Keratinocyte (primary cell): ENCODE data around the gene TRIM75. TPM values are rescaled to one million over a fixed set of nuclear protein-coding genes. Genes with fewer than 3 reads are reported as not detected.

Source experiments
- DNase-seq: peaks from one replicate; pipeline ENCODE4 v3.0.0-alpha.2; 2011; ENCODE audit warnings: low read depth, missing footprints, low spot score
- FAIRE-seq: peaks from 2 replicates; lab custom pipeline; 2011; peaks lifted over from hg19 to GRCh38; lab: Jason Lieb, UNC
- H2AFZ ChIP-seq: 2 replicates; pipeline ENCODE4 v1.6.0; 2012; ENCODE audit warnings: low read length, control low read depth, inconsistent platforms; ENCODE audit not compliant: control insufficient read depth
- H3K27ac ChIP-seq: 2 replicates; pipeline ENCODE4 v1.5.1; 2011; ENCODE audit warnings: low read length; ENCODE audit not compliant: control insufficient read depth, insufficient read depth
- H3K27me3 ChIP-seq: 3 replicates; pipeline ENCODE4 v1.6.0; 2011; ENCODE audit warnings: low read length; ENCODE audit not compliant: control insufficient read depth, insufficient read depth; ENCODE audit errors: extremely low read depth
- H3K36me3 ChIP-seq, 2 experiments: 2 replicates in 1 of 2; 3 replicates in 1 of 2; pipeline ENCODE4 v1.5.1; 2011; ENCODE audit warnings: low read length in 2 of 2, mild to moderate bottlenecking in 1 of 2; ENCODE audit not compliant: control insufficient read depth in 2 of 2, insufficient read depth in 2 of 2; ENCODE audit errors: extremely low read depth in 1 of 2
- H3K4me1 ChIP-seq: 3 replicates; pipeline ENCODE4 v1.5.1; 2011; ENCODE audit warnings: low read length; ENCODE audit not compliant: control insufficient read depth, insufficient read depth; ENCODE audit errors: extremely low read depth
- H3K4me2 ChIP-seq: 3 replicates; pipeline ENCODE4 v1.6.0; 2011; ENCODE audit warnings: low read depth, low read length; ENCODE audit not compliant: control insufficient read depth, insufficient read depth; ENCODE audit errors: extremely low read depth
- H3K4me3 ChIP-seq, 3 experiments: fragments of 200-600 bp in 1 of 3; sonication (generic) in 1 of 3; 2 replicates in 2 of 3; 3 replicates in 1 of 3; pipeline ENCODE4 v1.5.1; 2011 to 2016; ENCODE audit warnings: low read length in 3 of 3, mild to moderate bottlenecking in 3 of 3, control low read depth in 2 of 3, inconsistent platforms in 1 of 3, low read depth in 1 of 3, mixed read lengths in 1 of 3, mixed run types in 1 of 3, moderate library complexity in 1 of 3; ENCODE audit not compliant: control insufficient read depth in 2 of 3, insufficient read depth in 2 of 3; ENCODE audit errors: extremely low read depth in 1 of 3
- H3K79me2 ChIP-seq: 2 replicates; pipeline ENCODE4 v1.6.0; 2012; ENCODE audit warnings: low read length; ENCODE audit not compliant: control insufficient read depth, insufficient read depth
- H3K9ac ChIP-seq: 3 replicates; pipeline ENCODE4 v1.6.0; 2011; ENCODE audit warnings: low read length; ENCODE audit not compliant: control insufficient read depth, insufficient read depth; ENCODE audit errors: extremely low read depth
- H3K9me1 ChIP-seq: 3 replicates; pipeline ENCODE4 v1.6.0; 2011; ENCODE audit warnings: low read length; ENCODE audit not compliant: control insufficient read depth, insufficient read depth; ENCODE audit errors: extremely low read depth
- H3K9me3 ChIP-seq: 2 replicates; pipeline ENCODE4 v1.5.1; 2012; ENCODE audit warnings: low read depth, low read length; ENCODE audit not compliant: control insufficient read depth
- H4K20me1 ChIP-seq: 3 replicates; pipeline ENCODE4 v1.6.0; 2011; ENCODE audit warnings: low read length; ENCODE audit not compliant: control insufficient read depth, insufficient read depth; ENCODE audit errors: extremely low read depth
- CTCF ChIP-seq, 3 experiments: IDR thresholded peaks in 1 of 3; conservative IDR thresholded peaks in 1 of 3; optimal IDR thresholded peaks in 1 of 3; 2 replicates in 2 of 3; 3 replicates in 1 of 3; pipeline versions ENCODE3 to v1.5.1; 2011; ENCODE audit warnings: low read length in 3 of 3, mild to moderate bottlenecking in 3 of 3, moderate library complexity in 2 of 3, control low read depth in 1 of 3, inconsistent platforms in 1 of 3; ENCODE audit not compliant: insufficient read depth in 2 of 3; ENCODE audit errors: extremely low read depth in 1 of 3
- EZH2 ChIP-seq: IDR thresholded peaks from one replicate; pipeline ENCODE4 v1.6.1; 2012; ENCODE audit warnings: inconsistent platforms, mild to moderate bottlenecking, low read length, moderate library complexity
- dilution Hi-C: fragments of 300-500 bp; cut with MboI; formaldehyde crosslinking; loops from one replicate; pipeline ENCODE4 v1.7.0; 2020; ENCODE audit warnings: low sequenced_read_pairs; ENCODE audit not compliant: extremely low pct_ligation_motif_present
- polyA plus RNA-seq, 5 experiments: library from polyadenylated mRNA; depleted of rRNA in 3 of 5; stranded (reverse) in 3 of 5; stranded (forward) in 1 of 5; unstranded in 1 of 5; fragments of >200 nt; gene quantifications; 1 replicate in 1 of 5; 2 replicates in 3 of 5; 3 replicates in 1 of 5; pipeline versions ENCODE4 v1.2.1 to v1.2.3, GENCODE V29; 2011 to 2012; ENCODE audit warnings: missing spikeins in 2 of 5, low read depth in 1 of 5, low replicate concordance in 1 of 5

The TRIM75 gene
- polyA plus RNA-seq, 1 donor (not counting 4 experiments of a cell fraction or from before 2014, with no cell fraction given), result not detected

- TF ChIP-seq CTCF (optimal IDR thresholded peaks at IDR 0.05 in 1 of 3, IDR thresholded peaks at IDR 0.05 in 1 of 3, conservative IDR thresholded peaks at IDR 0.05 in 1 of 3; ENCODE audit: extremely low read depth in 1 of 3, insufficient read depth in 2 of 3, low read length in 3 of 3) (no peak), EZH2 (no peak)
- dilution Hi-C loops, result no loop called here
- no peaks in the 10 kb centered on the region for H3K9me3 ChIP-seq
- DNase-seq, result no peak
- no peaks in the 10 kb centered on the region for H3K79me2 ChIP-seq
- peaks cover 0 to 8% of the 10 kb centered on the region in 2 experiments for H3K36me3 ChIP-seq
- H3K4me3 ChIP-seq, result no peak overlapping the region
- H3K27me3 ChIP-seq, result no peaks in the 10 kb centered on the region
- no peaks in the 10 kb centered on the region for H3K9me1 ChIP-seq
- no peak overlapping the region for H2AFZ ChIP-seq
- H3K27ac ChIP-seq, result no peak overlapping the region
- no peak overlapping the region for H3K4me2 ChIP-seq
- H3K4me1 ChIP-seq, result no peaks in the 10 kb centered on the region
- H4K20me1 ChIP-seq, result no peaks in the 10 kb centered on the region
- H3K9ac ChIP-seq, result no peak overlapping the region
- FAIRE-seq, result no peak
These were observed 41.6 kb downstream of the TRIM75 start for GRCh38 chr4:165095291-165095690.

GRCh38 chr4:165096776-165097175 is 43.1 kb downstream of the TRIM75 start:
- no peak for FAIRE-seq
- TF ChIP-seq CTCF (optimal IDR thresholded peaks at IDR 0.05 in 1 of 3, IDR thresholded peaks at IDR 0.05 in 1 of 3, conservative IDR thresholded peaks at IDR 0.05 in 1 of 3; ENCODE audit: extremely low read depth in 1 of 3, insufficient read depth in 2 of 3, low read length in 3 of 3), result peak; percentile 3 to 29 (median 23)
- no peak for TF ChIP-seq EZH2
- H3K36me3 ChIP-seq, result peaks cover 4 to 12% of the 10 kb centered on the region in 2 experiments

More at GRCh38 chr4:165096776-165097175, 43.1 kb downstream of the TRIM75 start:
- no peak overlapping the region for H3K4me2 ChIP-seq
- H3K4me1 ChIP-seq, result no peaks in the 10 kb centered on the region
- H2AFZ ChIP-seq, result no peak overlapping the region
- no peak overlapping the region for H3K9ac ChIP-seq
- H3K27me3 ChIP-seq, result no peaks in the 10 kb centered on the region
- no peaks in the 10 kb centered on the region for H3K9me1 ChIP-seq
- no peaks in the 10 kb centered on the region for H3K79me2 ChIP-seq
- H3K9me3 ChIP-seq, result no peaks in the 10 kb centered on the region
- dilution Hi-C loops, result no loop called here
- no peak for DNase-seq
- H3K4me3 ChIP-seq, result no peak overlapping the region
- no peak overlapping the region for H3K27ac ChIP-seq
- H4K20me1 ChIP-seq, result no peaks in the 10 kb centered on the region
